HG03159 (cell line): ENCODE measurements around the gene RNF150.

Experiments
- ATAC-seq: cut with Tn5 transposase; IDR thresholded peaks from one replicate; pipeline ENCODE4 v1.9.1; 2021; ENCODE audit warnings: mild to moderate bottlenecking, moderate library complexity; ENCODE audit not compliant: unreplicated experiment

RNF150 gene

DNA sequence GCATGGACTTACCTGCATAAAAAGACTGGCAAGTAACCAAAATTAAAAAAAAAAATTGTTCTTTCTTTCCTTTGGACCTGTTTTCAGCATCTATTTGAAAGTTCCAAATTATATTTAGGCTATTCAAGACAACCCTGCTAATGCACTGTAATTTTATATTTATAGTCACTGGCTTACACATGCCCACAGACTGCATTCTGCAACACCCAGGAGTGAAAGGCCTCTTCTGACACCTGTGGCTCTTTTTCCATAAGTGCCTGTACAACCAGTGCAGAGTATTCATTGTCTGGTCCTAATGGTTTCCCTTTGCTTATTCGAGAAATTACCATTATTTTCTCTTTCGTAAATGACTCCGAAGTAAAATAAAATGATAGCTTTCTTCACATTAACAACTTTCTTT, 143.3 kb downstream of the RNF150 start:
- no peak for ATAC-seq

DNA sequence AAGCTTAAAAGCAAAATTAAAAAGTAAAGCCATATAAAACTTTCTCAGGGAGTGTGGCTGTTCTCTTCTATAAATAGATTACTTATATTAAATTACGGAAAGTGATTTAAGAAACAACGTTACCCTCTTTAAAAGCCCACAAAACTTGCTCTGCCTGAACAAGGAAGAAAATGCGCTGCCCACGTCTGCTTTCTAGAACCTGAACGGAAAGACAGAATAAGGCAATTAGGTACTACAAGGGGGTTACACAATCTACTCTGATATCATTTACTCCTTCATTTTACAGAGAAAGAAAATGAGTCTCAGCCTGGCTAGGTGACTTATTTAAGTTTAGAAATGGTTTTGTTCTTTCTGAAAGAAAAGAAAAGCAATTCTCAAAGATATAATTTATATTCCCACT, 147.2 kb downstream of the RNF150 start:
- ATAC-seq: no peak

DNA sequence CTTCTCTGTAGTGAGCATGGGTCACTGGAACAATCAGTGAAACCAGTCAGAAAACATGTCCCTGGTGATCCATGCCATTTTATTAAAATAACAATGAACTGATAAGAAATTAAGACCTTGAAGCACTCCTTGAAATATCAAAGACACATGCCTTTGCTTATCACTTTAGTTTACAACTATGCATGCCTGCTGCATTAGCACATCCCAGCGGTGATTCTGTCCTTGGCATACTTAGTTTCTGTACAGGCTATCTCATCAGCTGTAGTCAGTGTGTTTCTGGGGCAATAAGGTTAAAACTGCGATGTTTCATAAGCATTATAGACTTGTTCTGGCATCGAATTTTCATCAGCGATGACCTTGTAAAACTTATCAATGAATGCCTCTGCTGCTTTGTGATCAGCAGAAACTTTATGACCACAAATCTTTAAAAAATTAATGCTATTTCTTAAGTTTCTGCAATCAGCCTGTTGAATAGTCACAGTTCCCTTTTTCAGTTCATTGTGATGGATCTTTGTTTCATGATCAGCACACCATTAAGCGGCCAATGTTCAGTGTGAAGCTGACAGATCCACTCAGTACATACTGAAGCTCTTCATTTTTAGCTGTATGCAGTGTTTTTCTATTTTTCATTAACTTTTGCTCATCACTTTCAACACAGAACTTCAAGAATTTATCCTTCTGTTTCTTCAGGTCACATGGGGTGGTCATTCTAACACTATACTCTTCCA, 150.5 kb downstream of the RNF150 start:
- no peak for ATAC-seq

DNA sequence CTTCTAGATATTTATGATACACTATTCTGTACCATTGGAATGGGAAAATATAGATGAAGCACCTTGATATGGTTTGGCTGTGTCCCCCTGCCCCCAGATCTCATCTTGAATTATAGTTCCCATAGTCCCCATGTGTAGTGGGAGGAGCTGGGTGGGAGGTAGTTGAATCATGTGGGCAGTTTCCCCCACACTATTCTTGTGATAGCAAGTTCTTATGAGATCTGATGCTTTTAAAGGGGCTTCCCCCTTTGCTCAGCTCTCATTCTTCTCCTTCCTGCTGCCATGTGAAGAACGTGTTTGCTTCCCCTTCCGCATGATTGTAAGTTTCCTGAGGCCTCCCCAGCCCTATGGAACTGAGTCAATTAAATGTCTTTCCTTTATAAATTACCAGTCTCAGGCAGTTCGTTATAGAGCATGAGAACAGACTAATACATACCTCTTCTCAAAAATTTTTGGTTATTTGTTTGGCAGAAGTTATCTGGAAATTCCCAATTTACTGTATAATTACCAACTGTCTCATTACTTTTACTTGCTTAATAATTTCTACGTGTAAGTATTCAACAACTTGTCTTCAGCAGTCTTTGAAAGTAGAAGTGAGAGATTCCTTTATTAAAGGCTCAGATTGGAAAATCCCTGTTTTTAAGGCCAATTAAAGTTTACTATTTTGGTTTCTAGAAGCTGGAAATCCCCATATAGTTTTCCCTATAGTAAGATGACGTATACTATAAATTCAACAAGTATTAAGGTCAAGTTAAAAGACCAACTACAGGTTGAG, 152.7 kb downstream of the RNF150 start:
- ATAC-seq: no peak

DNA sequence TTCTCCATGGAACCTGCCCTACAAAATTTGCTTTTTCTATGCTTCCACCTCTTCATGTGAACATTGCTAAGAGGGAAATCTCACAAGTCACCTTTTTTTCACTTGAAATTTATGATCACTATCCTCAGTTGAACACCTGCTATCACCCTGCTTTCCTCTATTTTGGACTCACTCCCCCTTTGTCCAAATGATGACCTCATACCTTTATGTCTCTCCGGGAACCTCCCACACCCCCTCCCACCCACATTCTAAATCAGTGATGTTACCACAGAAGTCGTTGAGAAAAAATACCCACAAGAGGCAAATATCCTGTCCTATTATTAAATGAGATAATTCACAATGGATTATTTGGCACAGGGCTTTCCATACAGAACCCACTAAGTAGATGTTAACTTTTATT, 156.5 kb downstream of the RNF150 start:
- ATAC-seq: no peak

DNA sequence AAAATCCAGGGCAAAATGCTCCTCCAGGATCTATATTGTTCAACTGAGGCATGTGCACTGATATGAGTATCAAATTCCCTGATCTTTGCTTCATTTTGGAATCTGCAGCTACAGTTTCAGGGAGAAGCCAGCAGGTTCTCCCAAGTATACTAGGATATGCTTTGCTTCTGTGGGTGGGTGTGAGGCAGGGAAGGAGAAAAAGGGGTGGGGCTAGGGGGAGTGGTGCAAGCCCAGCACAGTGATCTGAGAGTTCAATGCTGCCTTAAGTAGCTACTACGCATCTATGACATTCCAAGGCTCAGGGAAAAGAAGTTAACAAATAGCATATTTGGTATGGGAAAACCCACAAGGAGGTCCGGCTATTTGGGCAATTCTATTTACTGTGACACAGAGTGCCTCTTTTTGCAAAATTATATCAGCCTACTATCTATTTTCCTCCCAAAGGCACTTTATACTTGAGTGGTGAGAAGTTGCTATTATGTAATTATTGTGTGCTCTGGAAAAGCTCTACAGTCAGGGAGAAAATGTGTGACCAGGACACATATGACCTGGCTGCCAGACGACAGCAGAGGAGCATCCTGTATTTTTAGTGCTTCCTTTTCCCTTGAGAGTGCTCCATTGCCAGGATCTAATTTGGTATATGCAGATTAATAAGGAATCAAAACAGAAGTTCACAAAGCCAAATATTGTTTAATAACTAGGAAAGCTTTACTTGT, 162.0 kb downstream of the RNF150 start:
- ATAC-seq: no peak

DNA sequence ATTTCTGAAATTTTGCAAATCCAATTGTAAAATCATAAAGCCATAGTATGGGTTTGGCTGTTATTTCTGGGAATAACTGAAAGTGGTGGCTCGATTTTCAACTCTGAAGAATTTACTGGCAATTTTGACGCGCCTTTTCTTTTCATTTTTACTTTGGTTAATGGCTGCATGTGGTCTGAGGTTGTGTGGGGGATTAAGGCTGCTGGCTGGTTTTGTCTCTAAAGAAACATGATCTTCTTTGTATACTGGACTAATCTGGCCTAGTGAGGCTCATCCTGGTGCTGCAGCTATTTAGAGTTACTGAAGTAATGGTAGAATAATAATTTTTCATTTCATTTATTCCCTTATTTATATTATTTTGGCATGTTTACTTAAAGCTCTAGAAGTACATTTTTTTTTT, 164.0 kb downstream of the RNF150 start:
- ATAC-seq: no peak

DNA sequence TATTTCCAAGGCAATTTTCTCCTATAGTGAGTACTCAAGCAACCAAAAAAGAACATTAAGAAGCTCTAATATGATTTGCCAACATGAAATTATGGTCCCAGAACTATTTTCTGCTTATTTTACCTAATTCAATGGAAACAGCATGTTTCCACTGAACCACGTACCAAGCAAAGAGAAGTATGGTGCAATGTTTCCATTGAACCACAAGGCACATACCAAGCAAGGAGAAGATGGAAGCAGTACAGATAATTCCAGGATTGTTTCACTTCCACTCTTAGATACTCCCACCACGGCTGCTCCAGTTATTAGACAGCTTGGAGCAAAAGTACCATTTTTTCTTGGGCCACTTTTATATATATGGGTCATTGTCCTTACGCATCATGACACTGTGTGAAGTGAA, 164.9 kb downstream of the RNF150 start:
- no peak for ATAC-seq

DNA sequence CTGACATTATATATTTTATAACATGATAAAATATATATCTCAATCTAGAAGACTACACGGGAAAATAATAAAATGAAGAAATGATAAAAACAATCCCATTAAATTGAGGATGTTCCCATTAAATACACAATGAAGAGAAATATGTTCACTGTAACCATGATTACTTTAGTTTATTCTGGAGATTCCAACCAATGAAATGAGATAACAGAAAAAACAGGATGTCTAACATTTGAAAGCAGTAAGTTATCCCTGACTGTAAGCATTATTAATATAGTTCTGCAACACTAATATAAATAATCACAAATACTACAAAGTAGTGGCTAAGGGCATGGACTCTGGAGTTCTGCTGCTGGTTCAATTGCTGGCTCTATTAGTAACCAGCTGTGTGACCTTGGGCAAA, 169.4 kb downstream of the RNF150 start:
- ATAC-seq: no peak

DNA sequence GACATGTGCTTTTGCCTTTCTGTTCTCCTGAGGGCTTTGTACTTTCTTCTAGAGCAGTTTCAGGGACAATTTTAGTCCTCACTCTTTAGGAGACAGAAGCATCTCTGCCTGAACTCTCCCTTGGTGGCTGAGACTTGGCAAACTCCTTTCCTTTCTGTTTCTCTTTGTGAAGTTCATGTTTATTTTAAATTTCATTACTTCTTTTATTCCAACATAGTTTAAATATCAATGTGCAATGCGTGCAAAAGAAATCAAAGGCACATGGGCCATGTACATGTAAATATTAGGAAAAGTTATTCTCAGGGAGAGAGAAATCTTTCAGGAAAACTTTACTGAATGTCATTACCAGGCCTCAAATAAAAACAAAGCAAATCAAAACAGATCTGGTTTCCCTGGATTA, 177.6 kb downstream of the RNF150 start:
- ATAC-seq: no peak

DNA sequence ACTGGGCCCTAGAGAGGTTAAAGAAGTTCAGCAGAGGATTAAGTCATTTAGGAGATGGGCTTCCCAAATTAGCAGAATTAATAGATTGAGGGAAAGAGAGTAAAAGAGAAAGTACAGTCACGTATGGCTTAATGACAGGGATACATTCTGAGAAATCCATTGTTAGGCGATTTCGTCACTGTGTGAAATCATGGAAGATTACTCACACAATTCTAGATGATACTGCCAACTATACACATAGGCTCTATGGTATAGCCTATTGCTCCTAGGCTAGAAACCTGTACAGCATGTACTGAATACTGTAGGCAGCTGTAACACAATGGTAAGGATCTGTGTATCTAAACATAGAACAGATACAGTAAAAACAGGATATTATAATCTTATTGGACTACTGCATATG, 180.6 kb downstream of the RNF150 start:
- no peak for ATAC-seq

DNA sequence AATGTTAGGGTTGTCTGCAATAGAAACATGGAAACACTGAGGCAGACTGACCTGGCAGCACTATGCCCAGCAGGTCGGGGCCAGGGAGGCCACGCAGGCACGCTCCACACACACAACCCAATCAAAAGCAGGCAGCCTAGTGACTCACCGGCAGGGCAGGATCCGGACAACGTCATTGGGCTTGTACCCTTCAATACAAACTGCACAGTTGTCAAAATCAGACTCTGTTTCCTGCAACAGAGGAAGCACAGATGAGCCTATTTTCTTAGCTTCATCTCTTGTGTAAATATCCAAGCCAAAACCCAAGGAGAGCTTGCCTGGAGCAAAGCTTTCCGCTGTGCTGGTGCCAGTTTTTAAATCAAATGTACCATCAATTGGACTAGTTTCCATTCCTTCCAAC, 185.8 kb downstream of the RNF150 start:
- ATAC-seq: no peak

DNA sequence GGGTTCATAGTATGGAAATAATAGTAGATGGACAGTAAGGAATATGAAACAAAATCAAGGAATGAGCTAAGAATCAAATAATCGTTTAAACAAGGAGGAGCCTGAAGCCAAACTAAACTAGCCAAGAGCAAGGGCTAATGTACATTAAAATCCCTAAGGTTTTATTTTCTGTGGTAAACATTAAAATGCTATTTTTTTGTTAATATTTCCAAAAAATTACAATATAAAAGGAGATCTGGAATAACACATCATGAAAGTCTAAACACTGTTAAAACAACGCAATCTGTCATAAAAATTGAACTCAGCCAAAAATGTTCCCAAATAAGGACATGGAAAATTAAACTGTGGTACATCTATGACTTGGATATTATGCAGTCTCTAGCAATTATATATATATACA, 188.2 kb downstream of the RNF150 start:
- ATAC-seq: no peak

DNA sequence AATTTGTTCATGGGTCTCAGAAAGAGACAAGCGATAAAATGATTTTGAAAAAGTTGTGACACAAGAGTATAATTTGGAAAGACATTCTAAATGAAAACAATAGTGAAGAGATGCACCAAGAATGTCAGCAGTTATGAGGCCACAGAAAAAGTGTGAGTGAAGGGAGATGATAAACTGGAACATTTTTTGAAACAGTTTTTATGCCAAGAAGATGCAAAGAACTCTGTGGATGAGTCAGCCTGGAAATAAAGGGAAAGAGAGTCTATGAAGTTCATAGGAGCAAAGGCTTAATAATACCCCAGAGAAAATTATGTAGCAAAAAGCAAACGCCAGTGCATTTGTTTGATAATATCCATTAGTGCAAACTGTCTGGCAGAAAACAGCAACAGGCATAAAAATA, 188.7 kb downstream of the RNF150 start:
- ATAC-seq: no peak

DNA sequence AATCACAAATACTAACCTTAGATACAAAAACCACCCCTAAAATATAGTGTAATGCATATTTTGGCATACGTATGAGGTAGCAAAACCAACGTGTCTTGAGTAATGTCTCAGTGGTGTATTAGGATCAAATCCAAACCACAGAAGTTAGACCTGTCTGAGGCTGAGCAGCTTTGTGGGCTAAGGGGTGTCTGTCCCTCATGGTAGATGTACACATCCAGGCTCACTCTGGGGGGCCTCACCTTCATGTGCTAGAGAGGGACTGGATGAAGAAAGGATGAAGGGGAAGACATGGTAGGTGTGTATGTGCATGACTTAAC, 189.1 kb downstream of the RNF150 start:
- no peak for ATAC-seq

DNA sequence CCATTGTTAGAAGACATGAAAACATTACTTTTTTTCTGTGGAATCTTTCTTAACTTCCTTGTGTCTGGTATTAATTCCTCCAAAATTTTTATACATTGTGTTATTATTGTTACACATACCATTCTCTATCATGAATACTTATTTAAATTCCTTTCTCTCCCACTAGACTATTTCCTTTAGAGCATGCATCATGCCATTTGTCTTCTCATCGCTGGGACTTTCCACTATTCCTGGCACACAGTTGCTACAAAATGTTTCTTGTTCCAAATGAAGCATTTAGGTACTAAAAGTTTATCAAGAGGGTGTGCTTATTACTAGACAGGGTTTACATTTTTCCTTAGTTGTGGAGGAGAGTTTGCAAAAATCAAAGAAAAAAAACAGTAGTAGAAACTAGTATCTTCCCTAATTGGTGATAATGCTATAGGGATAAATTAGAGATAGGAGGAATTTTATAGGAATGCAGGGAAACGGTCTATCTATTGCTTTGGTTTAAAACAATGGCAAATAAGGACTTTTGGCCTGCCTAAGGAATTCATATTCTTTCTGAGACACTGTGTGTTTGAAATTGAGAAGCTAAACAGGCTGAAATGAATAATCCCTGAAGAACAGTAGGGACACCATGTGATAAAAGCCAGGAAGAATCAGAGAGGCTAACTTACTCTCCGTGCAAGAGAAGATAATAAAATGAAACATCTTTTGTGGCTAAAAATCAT, 189.6 kb downstream of the RNF150 start:
- no peak for ATAC-seq

DNA sequence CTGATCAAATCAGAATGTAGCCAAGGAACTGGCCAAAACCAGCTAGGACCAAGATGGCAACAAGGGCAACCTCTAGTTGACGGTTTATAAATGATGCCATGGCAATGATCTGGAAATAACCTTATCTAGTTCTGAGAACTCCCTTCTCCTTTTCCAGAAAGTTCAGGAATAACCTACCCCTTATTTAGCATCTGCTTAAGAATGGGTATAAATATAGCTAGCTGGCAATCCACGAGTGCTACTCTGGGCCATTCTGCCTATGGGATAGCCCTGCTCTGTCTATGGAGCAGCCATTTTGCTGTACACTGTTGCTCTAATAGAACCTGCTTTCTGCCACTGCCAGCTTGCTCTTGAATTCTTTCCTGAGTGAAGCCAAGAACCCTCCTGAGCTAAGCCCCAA, 192.7 kb downstream of the RNF150 start:
- ATAC-seq: no peak

DNA sequence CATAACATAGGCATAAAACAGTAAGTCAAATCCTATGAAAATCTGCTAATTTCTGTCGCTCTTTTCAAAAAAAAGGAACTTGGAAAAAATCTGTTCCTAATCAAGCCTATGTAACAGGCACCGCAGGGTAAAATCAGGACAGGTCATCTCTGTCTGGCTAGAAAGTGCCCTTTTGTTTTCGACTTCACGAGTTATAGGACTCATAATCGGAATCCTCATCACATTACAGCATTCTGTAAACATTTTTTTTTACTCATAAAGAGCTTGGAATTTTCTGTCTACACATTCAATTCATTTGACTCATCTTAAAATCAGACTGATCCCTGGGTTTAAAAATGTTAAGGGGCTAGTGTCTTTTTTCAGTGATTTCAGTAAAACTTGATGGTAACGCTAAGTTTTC, 195.4 kb downstream of the RNF150 start:
- ATAC-seq: no peak

DNA sequence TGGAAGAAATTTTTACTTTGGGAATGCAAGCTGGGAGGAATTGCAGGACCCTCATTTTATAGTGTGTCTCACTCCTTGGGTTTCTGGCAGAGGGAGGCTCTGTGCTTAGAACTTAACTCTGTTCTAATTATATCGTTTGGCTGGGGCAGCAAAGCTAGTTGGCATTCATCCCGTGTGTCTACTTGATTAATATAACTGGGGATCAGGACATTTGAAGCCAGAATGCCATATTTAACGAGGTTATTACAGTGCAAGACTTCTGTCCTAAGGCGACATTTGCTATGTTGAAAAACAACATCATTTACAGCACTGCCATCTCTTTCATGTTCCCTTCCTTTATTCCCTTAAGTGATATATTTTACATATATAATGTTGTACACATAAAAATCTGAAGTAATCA, 198.0 kb downstream of the RNF150 start:
- ATAC-seq: no peak

DNA sequence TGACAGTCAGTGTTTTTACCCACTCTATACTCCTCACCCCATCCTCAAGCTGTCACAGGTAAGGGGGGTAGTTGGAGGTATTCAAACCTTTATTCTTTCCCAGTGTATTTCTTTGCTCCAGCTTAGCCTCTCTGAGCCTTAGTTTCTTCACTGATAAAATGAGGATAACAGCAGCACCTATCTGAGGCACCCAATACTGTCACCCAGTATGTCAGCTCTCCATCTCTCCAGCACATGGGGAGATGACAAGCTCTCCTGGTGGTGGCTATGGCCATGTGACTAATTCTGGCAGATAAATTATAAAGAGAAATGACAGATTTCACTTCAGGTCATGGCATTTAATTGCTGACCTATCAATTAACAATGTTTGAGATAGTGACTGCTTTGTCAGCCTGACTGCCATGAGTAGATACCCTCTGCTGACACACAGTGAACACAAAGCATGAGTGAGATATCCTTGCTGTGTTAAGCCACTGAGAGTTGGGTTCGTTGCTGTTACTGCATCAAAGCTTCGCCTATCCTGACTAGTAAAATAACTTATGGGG, 200.7 kb downstream of the RNF150 start:
- ATAC-seq: no peak

DNA sequence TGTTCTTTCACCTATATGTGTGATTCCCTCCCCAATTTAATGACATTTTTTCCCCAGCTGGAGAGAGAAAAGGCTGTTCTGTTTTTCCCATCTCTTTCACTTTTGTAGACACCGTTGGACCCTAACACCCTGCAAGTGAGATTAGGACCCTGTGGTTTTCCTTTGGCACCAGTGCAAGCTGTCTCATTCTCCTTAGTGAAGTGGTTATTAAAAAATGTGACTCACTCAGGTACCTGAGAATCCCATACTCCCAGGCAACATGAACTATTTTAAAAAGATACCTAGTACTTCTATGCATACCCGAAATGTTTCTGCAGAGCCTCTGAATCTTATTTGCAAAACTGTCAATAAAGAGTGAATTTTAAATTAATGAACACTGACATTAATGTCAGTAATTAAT, 201.4 kb downstream of the RNF150 start:
- ATAC-seq: no peak
